GM20431 (cell line): ENCODE measurements around the gene TRAT1.

Source experiments
- in situ Hi-C: fragments of 300-500 bp; cut with MseI, MboI; formaldehyde crosslinking; loops from one replicate; pipeline ENCODE4 v1.15.0; 2020; ENCODE audit warnings: low sequenced_read_pairs; ENCODE audit not compliant: unreplicated experiment

Gene TRAT1

GRCh38 chr3:108847187-108847586 is 24.6 kb downstream of the TRAT1 start:
- in situ Hi-C loops: no loop called here

GRCh38 chr3:108849075-108849474 is 26.5 kb downstream of the TRAT1 start:
- in situ Hi-C loops: no loop called here

- in situ Hi-C loops: no loop called here
Observed at GRCh38 chr3:108861401-108861800, 38.8 kb downstream of the TRAT1 start.

- in situ Hi-C loops: no loop called here
Observed at GRCh38 chr3:108862865-108863798, 40.5 kb downstream of the TRAT1 start.

- in situ Hi-C loops: no loop called here
Observed at GRCh38 chr3:108863799-108864135, 41.2 kb downstream of the TRAT1 start.

GRCh38 chr3:108877901-108878300 is 55.3 kb downstream of the TRAT1 start:
- in situ Hi-C loops: no loop called here

GRCh38 chr3:108879915-108880314 is 57.3 kb downstream of the TRAT1 start:
- in situ Hi-C loops: no loop called here

- in situ Hi-C loops: no loop called here
Observed at GRCh38 chr3:108882762-108883161, 60.2 kb downstream of the TRAT1 start.

- in situ Hi-C loops: no loop called here
Observed at GRCh38 chr3:108883373-108883772, 60.8 kb downstream of the TRAT1 start.

GRCh38 chr3:108887121-108887520 is 64.5 kb downstream of the TRAT1 start:
- in situ Hi-C loops: no loop called here

- in situ Hi-C loops: no loop called here
Observed at GRCh38 chr3:108887777-108888176, 65.2 kb downstream of the TRAT1 start.

GRCh38 chr3:108891833-108892232 is 69.2 kb downstream of the TRAT1 start:
- in situ Hi-C loops: no loop called here

- in situ Hi-C loops: no loop called here
Observed at GRCh38 chr3:108894981-108895380, 72.4 kb downstream of the TRAT1 start.

- in situ Hi-C loops: no loop called here
Observed at GRCh38 chr3:108897883-108898282, 75.3 kb downstream of the TRAT1 start.

GRCh38 chr3:108899530-108899929 is 76.9 kb downstream of the TRAT1 start:
- in situ Hi-C loops: no loop called here
